GM18517 (cell line): Measurements from ENCODE around the gene AATK.

ENCODE experiments used
- ATAC-seq: cut with Tn5 transposase; IDR thresholded peaks from one replicate; pipeline ENCODE4 v1.9.1; 2021; ENCODE audit warnings: mild to moderate bottlenecking, moderate library complexity; ENCODE audit not compliant: unreplicated experiment

The AATK gene

DNA sequence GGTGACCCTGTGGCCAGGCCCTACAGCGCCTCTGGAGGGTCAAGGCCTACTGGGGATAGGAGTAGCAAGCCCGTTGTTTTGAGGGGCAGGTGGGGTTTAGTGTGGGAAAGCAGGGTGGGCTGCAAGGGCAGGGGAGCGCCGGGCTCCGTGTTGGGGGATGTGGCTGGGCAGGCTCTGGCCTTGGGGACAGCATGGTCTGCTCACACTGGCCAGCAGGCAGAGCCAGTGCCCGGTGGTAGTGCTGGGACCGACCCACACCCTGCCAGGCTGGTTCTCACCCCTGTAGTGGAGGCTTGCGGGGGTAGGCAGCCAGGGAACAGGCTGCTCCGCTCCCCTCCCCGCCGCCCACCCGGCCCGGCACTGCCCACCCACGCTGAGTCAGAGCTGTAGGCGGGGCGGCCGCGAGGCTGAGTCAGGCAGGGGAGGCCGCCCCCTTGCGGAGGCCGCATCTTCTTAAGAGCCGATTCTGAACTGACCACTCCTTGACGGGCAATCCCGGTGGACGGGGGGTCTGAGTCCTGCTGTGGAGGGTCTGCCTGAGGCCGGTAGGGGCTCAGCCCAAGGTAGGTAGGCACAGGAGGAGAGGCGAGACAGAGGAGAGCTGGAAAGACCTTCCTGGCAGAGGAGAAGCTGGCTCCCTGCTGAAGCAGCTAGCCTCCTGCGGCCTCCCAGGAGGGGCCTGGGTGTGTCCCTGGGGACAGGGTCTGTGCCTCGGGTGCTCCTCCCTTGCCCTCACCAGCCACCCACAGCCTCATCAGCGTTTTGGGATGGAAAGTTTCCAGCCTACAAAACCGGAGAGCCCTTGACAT is 68.7 kb downstream of the AATK start:
- ATAC-seq = no peak

GRCh38 chr17:81096741-81097133 is 69.3 kb downstream of the AATK start:
- no peak for ATAC-seq

DNA sequence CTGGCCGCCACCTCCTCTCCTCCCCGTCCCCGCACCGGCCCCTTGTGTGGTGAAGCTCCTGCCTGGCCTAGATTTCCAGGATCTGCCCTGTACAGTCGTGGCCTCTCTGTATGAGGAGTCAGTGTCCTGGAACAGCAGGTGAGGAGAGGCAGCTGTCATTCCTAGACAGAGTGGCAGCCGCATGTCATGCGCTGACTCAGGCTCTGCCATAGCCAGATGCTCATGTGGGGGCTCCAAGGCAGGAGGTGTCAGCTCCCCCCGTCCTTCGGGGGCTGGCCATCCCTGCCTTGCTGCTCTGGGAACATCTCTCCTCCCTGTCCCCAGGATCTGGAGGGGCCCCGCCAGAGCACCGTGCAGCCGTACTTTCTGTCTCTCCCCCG is 70.6 kb downstream of the AATK start:
- no peak for ATAC-seq

DNA sequence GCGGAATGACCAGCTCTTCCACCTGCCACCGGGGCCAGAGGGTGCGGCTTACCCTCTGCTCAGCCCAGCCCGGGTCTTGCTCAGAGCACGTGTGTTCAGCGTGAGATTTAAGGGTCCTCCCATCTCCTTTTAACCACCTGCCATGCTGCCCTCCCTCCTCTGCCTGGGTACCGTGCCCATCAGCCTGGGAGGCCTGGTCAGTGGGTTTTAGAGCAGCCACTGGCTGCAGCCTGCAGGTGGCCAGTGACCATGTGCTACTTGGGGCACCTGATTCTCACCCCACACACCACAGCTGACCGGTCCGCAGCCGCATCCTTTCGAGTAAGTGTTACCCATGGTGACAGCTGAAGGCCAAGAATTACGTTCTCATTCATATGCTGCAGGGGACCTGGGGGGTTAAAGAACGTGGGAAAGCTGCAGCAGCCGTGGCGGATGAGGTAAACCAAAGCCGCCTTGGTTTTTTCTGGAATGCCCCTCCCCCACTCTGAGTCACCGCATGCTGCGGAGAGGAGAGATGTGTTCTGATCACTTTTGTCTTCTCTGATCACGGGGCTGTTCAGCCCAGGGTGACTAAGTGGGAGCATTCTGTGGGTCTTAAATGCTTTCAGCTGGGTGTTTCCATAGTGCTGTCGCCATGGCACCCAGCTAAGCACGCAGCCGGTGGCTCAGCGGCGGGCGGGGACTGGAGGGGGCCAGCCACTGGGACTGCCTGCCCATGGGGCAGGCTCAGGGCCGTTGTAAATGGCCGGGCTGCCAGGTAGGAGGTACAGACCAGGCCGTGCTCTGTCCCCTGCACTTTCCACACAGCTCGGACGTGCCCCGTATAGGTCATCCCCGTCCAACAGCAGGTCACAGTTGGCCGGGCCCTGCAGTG is 71.3 kb downstream of the AATK start:
- no peak for ATAC-seq

DNA sequence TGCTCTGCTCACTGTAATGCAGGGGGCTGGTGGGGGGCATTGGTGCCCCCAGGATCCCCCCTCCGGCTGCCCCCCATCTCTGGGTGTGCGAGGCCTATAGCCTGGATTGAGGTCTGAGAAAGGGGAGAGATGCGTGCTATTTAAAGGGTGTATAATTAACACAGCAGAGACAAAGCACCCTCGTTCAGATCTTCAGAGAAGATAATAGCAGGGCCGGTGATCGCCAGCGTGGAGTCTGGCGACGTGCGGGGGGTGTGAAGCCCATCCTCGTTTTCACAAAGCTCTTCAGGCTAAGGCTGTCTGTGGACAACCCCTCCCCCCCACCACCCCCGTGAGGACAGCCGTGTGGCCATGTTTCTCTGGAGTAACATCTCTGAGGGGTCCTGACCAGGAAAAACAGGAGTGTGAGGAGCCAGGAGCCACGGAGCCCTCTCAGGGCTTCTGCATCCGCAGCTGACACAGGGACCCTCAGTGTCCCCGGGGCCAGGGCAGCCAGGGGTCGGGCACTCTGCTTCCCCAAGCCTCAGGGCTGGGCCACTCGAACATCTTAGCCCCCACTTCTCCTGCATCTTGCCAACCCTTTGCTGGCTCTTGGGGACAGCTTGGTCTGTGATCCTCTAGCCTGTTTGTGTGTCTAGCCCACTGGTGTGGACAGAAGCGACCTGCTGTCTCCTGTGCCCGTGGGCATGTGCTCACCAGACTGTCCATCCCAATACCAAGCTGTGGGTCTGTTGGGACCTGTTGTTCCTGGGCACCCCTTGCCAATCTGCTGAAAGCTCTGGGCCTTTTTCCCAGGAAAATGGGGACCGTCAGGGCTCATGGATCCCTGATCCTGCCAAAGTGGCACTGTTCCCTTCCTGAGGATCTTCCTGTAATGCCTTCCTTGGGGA is 72.2 kb downstream of the AATK start:
- no peak for ATAC-seq

GRCh38 chr17:81092518-81093095 is 73.4 kb downstream of the AATK start:
- ATAC-seq = no peak

DNA sequence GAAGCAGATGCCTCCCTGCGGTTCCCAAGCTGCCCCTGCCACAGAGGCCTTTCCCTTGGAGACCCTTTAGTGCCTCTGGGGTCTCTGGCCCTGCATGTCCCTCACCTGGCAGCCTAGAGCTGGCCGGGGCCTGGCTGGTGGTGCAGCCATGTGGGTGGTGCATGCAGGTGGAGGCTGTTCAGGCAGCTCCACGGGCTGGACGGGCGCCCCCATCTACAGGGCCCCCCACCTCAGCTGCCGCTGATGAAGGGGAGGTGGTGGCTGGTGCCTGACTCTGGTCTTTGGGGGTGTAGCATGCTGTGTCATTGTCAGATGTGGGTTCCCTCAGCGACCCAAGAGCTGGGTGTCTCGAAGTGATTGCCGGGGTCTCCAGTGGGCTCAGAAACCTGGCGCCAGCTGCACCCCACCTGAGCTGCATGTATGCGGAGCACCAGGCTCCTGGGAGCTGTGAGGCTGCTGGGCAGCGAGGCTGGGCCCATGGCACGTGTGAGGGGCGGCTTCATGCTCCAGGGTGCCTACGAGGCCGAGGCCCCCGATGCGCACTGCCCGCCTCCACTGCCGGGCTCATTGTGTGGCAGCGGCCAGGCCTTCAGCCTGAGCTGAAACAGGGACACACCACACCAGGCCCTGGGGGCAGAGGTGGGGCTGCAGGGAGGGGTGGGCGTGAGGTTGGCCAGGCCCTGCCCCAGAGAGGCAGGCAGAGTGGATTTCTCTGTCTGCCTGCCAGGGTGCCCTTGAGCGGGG is 74.1 kb downstream of the AATK start:
- no peak for ATAC-seq

DNA sequence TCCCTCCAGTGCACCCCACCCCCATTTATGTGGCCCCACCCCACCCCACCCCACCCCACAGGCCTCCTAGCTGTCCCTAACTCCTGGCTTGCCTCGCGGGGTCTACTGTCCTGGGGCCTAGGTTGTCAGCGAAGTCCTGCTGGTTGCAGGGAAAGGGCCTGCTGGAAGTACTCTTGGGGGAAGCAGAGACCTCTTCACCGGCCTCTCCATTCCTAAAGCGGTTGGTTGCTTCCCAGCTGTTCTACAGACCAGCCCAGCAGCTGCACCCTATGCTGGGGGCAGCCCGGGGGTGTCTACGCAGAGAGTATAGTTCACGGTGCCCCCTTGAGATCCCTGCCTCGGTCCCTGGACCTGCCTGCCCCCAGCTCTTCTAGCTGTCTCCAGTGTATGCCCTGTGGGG is 74.9 kb downstream of the AATK start:
- ATAC-seq = no peak

- ATAC-seq = no peak
Measured at GRCh38 chr17:81090361-81091136, 75.5 kb downstream of the AATK start.

DNA sequence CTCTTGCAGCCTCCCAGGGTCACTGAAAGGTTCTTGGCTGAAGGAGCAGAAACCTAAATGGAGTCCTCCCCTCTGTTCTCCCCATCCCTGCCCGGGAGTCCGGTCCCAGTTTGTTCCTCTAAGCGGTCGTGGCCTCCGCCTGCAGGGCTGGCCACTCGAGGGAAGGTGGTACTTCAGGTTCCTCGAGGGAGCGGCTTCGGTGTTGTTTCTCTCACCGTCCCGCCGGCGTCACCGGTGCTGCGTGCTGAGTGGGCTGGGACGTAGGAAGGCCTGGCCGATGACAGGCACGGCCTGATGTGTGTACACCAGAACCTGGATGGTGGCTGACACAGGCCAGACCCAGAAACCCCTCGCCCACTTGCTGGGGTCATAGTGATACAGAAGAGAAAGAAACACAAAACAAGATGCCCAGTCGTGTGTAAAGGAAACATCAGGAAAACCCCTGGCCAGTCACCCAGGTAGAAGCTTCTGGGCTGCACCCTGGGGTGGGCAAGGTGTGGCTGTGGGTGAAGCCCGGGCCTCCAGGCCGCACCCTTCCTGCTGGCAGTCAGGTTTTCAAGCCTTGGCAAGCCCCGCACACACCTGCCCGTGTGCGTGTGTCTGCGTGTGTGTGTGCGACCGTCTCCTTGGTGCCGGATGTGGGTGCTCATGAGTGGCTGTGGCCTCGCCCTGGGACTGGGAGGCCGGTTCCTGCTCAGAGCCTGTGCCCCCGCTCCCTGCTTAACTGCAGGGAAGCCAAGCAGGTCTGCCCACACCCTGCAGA is 79.1 kb downstream of the AATK start:
- ATAC-seq = no peak

DNA sequence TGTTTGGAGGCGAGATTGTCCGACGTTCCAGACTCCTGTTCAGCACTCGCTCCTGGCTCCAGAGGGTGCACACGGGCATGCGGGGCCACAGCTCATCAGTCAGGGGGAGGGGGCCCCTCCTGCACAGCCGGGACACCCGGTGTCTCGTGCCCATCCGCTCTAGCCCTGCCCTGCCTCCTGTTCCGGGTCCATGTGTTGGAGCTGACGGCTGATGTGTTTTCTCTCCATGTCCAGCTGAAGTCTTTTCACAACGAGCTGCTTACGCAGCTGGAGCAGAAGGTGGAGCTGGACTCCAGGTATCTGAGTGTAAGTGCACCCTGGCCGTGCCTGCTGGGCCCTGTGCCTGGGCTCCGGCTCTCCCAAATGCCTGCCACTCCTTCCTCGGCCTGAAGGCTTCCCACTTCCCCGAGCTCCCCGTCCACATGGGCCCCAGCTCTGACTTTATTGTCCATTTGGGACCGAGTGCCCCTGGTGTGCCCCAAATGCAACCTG is 80.6 kb downstream of the AATK start:
- ATAC-seq = no peak

DNA sequence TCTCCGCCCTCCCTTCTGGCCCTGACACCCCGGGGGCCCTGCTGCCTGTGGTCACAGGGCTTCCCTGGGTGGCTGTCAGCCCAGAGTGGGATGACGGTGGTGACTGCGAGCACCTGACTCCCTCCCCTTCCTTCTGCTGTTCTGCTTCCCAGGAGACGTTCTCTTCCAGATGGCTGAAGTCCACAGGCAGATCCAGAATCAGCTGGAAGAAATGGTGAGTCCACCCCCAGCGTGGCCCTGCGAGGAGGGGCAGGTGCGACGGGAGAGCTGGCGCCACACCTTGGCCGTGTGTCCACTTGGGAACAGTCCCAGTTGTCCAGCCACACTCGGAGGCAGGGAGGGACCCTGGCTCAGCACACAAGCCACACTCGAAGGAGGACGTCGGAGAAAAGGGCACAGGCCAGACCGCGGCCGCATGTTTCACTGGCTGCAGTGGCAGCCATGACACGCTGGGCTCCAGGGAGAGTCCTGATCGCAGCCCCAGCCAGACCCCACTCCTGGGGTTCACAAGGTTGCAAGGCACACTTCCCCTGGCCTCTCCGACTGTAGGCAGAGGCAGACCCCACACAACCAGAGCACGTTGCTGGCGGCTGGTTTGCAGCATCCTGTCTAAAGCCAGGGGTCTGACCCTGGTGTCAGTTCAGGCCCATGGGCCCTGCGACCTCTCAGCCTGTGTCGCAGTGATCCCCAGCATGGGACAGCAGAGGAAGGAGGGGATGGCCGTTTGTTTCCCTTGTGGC is 81.2 kb downstream of the AATK start:
- no peak for ATAC-seq

- no peak for ATAC-seq
Measured at GRCh38 chr17:81083125-81083765, 82.8 kb downstream of the AATK start.

- no peak for ATAC-seq
Measured at GRCh38 chr17:81082177-81083073, 83.6 kb downstream of the AATK start.

DNA sequence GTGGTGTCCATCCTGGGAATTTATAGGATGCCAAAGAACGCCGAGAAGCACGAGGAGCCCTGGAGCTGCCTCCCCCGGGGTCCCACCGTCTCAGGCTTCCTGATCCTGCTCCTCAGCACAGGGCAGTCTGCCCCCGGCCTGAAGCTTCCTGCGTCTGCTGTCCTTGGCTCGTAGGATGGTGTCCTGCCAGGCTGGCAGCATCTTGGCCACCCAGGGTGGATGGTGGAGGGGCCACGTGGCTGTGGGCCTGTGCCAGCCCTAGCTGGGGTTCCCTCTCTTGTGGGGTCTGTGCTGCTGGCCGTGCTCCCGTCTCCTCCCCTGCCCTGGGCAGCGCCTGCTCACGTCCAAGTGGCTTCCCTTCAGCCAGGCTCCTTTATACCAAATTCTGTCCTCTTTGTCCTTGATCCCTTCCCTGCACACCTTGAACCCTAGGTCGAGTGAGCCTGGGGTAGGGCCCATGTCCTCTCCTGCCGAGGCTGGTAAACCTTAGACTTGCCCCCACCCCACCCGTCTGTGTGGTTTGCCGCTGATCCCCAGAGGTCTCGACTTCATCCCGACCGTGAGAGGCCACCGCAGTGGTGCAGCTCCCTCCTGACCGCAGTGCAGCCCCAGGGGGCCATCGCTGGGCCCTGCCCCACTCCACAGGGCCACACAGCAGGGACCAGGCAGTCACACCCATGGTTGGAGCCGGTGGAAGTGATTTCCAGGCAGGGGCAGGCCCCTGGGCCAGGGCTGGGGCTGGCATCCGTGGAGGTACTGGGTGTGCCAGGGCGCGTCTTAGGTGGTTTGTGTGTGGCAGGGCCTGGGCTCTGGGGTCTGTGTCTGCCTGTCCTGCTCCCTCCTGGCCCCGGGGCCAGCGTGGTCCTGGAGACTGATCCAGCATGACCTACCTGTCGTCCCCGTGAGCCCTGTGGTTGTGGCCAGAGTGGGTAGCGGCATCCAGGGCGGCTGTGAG is 84.5 kb downstream of the AATK start:
- ATAC-seq = no peak
